Tibial nerve (tissue), 4 donors: ENCODE measurements around the gene SAPCD2. TPM values are rescaled to one million over a fixed set of nuclear protein-coding genes. Genes with fewer than 3 reads are reported as not detected.

Experiments used
- DNase-seq, 2 donors: peaks; one replicate each; pipeline ENCODE4 v3.0.0-alpha.2; 2019; ENCODE audit warnings: low spot score in 2 of 2
- H3K27ac ChIP-seq, 4 donors: fragments of 200-600 bp; sonication (generic) in 3 of 4; one replicate each; pipeline ENCODE4 v1.5.1; 2017 to 2019; ENCODE audit warnings: mild to moderate bottlenecking in 1 of 4
- H3K27me3 ChIP-seq, 2 donors: fragments of 200-600 bp; sonication (generic) in 1 of 2; one replicate each; pipeline versions ENCODE4 v1.5.1 to v1.6.0; 2017 to 2019
- H3K36me3 ChIP-seq, 3 donors: fragments of 200-600 bp; sonication (generic); one replicate each; pipeline ENCODE4 v1.5.1; 2018 to 2019
- H3K4me1 ChIP-seq, 4 donors: fragments of 200-600 bp; sonication (generic) in 3 of 4; one replicate each; pipeline ENCODE4 v1.5.1; 2017 to 2019
- H3K4me3 ChIP-seq, 4 donors: fragments of 200-600 bp; sonication (generic) in 3 of 4; one replicate each; pipeline ENCODE4 v1.5.1; 2017 to 2019; ENCODE audit warnings: mild to moderate bottlenecking in 1 of 4, moderate library complexity in 1 of 4
- H3K9me3 ChIP-seq, 4 donors: fragments of 200-600 bp; sonication (generic) in 3 of 4; one replicate each; pipeline ENCODE4 v1.5.1; 2017 to 2019
- EP300 ChIP-seq, 2 donors: sonication (generic); formaldehyde crosslinking; IDR thresholded peaks; one replicate each; pipeline ENCODE4 v1.6.1; 2017; ENCODE audit warnings: antibody characterized with exemption in 2 of 2, mild to moderate bottlenecking in 1 of 2
- POLR2A ChIP-seq, 2 donors: fragments of 450-650 bp; IDR thresholded peaks; one replicate each; pipeline ENCODE4 v1.6.1; 2017; ENCODE audit warnings: antibody characterized with exemption in 2 of 2, mild to moderate bottlenecking in 2 of 2, moderate library complexity in 2 of 2
- WGBS, 2 donors: methylation state at CpG; one replicate each; pipeline ENCODE4 v1.1.5; 2018; 5-methylcytosine and 5-hydroxymethylcytosine counted together
- total RNA-seq, 4 donors: library from RNA; depleted of rRNA; stranded (reverse); fragments of >200 nt; gene quantifications; one replicate each; pipeline ENCODE4 v1.1.0, GENCODE V29; 2016
- TF ChIP-seq, protein P1 (sequence below), 5 experiments: fragments of 200-600 bp in 3 of 5; fragments of 450-650 bp in 2 of 5; sonication (generic) in 3 of 5; IDR thresholded peaks; one replicate each; pipeline ENCODE4 v1.5.1; 2016 to 2019; ENCODE audit warnings: antibody characterized with exemption in 5 of 5, mild to moderate bottlenecking in 3 of 5, moderate library complexity in 2 of 5

Gene SAPCD2
- total RNA-seq, 4 donors from 2014 or later = 0.22 to 0.90 TPM; not detected in 2

DNA sequence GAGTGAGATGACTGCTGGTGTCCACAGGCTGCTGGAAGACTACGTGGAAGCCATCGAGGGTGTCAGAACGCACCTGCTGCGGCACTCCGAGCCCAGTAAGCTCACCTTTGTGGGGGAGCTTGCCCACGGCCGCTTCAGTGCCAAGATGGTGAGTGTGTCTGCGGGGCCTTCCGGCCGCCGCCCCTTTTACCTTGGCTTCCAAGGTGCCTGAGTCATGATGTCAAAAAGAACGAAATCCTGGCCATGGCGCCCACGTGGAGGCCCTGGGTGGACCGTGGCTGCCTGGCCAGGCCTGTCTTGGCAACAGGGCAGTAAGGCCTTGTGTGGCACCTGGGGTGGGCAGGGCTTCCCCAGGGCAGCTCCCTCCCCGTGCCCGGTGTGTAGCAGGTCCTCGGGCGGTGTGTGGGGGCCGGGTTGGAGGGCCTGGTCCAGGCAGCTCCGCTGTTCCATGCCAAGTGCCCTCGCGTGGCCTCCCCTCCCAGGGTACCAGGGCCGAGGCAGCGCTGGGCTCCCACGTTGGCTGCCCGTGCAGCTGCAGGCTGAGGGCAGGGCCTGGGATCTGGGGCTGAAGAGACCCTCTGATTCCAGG lies 36.4 kb upstream of the SAPCD2 start:
- Histone ChIP-seq H3K27ac (no peak overlapping the region), H3K27me3 (no peaks in the 10 kb centered on the region), H3K9me3 (no peaks in the 10 kb centered on the region), H3K36me3 (peaks cover 0 to 100% (median 38%) of the 10 kb centered on the region in 3 donors), H3K4me1 (no peaks in the 10 kb centered on the region), H3K4me3 (no peak overlapping the region)
- no peak for DNase-seq
- no peak for TF ChIP-seq EP300 (IDR thresholded peaks at IDR 0.05)
- TF ChIP-seq POLR2A (IDR thresholded peaks at IDR 0.05) = no peak
- TF ChIP-seq, protein P1, sequence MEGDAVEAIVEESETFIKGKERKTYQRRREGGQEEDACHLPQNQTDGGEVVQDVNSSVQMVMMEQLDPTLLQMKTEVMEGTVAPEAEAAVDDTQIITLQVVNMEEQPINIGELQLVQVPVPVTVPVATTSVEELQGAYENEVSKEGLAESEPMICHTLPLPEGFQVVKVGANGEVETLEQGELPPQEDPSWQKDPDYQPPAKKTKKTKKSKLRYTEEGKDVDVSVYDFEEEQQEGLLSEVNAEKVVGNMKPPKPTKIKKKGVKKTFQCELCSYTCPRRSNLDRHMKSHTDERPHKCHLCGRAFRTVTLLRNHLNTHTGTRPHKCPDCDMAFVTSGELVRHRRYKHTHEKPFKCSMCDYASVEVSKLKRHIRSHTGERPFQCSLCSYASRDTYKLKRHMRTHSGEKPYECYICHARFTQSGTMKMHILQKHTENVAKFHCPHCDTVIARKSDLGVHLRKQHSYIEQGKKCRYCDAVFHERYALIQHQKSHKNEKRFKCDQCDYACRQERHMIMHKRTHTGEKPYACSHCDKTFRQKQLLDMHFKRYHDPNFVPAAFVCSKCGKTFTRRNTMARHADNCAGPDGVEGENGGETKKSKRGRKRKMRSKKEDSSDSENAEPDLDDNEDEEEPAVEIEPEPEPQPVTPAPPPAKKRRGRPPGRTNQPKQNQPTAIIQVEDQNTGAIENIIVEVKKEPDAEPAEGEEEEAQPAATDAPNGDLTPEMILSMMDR (IDR thresholded peaks at IDR 0.05) = no peak
- 87 to 97% methylated on average over 16 to 17 of the region's 27 CpGs for WGBS, 2 donors

DNA sequence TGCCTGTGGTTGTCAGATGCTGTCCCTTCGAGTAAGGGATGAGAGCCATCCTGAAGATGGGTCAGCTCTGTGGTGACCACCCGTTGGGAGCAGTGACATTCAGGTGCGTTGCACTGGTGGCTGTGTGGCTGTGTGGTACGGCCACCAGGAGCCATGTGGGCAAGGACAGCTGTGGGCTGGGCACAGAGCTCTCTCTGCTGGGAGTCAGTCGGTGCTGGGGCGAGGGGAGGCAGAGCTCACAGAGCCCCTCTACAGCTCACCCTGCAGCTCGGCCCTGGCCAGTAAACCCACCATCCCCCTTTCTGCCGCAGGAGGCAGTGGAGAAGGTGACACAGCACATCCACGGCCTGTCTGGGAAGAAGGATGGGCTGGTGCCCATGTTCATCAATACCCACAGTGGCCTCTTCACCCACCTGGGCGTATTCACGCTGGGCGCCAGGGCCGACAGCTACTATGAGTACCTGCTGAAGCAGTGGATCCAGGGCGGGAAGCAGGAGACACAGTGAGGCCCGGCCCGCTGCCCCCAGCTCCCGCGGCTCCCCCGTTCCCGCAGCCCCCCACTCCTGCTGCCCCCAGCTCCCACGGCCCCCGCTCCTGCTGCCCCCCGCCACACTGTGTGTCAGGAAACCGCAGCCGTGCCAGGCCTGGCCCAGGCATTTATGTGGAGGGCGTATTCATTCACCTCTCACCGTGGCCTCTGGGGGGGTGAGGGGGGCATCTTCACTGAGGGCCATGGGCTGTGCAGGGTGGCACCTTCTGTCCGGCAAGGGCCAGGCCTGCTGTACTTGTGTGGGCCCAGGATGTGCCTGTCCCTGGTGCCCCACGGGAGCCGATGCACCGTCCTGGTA lies 35.7 kb upstream of the SAPCD2 start:
- DNase-seq = no peak
- Histone ChIP-seq H3K27me3 (no peaks in the 10 kb centered on the region), H3K36me3 (peaks cover 0 to 100% (median 45%) of the 10 kb centered on the region in 3 donors), H3K4me1 (no peaks in the 10 kb centered on the region), H3K9me3 (no peaks in the 10 kb centered on the region), H3K4me3 (no peak overlapping the region), H3K27ac (no peak overlapping the region)
- TF ChIP-seq, protein P1 (IDR thresholded peaks at IDR 0.05) = no peak
- TF ChIP-seq EP300 (IDR thresholded peaks at IDR 0.05) = no peak
- WGBS, 2 donors = 90 to 97% methylated on average over 27 to 30 of the region's 31 CpGs

GRCh38 chr9:137103206-137103999 lies 33.0 kb upstream of the SAPCD2 start:
- no peak overlapping the region for H3K27ac ChIP-seq
- WGBS, 2 donors = 91 to 94% methylated on average over 37 of the region's 37 CpGs
- peaks cover 0 to 100% (median 46%) of the 10 kb centered on the region in 3 donors for H3K36me3 ChIP-seq

GRCh38 chr9:137099231-137099630 lies 28.9 kb upstream of the SAPCD2 start:
- no peak for DNase-seq
- Histone ChIP-seq H3K27ac (no peak overlapping the region), H3K4me3 (no peak overlapping the region), H3K4me1 (no peaks in the 10 kb centered on the region), H3K9me3 (no peaks in the 10 kb centered on the region), H3K36me3 (peaks cover 8 to 98% (median 21%) of the 10 kb centered on the region in 3 donors), H3K27me3 (no peaks in the 10 kb centered on the region)
- 86 to 92% methylated on average over 10 to 14 of the region's 14 CpGs for WGBS, 2 donors
- TF ChIP-seq, protein P1 (IDR thresholded peaks at IDR 0.05) = no peak
- TF ChIP-seq EP300 (IDR thresholded peaks at IDR 0.05) (no peak), POLR2A (IDR thresholded peaks at IDR 0.05) (no peak)

More at GRCh38 chr9:137103206-137103999, 33.0 kb upstream of the SAPCD2 start:
- TF ChIP-seq EP300 (IDR thresholded peaks at IDR 0.05) (no peak), POLR2A (IDR thresholded peaks at IDR 0.05) (no peak)
- TF ChIP-seq, protein P1 (IDR thresholded peaks at IDR 0.05) = no peak
- no peak for DNase-seq
- H3K27me3 ChIP-seq = no peaks in the 10 kb centered on the region
- no peaks in the 10 kb centered on the region for H3K4me1 ChIP-seq
- no peaks in the 10 kb centered on the region for H3K9me3 ChIP-seq
- H3K4me3 ChIP-seq = no peak overlapping the region
